Fibroblast of lung (primary cell): Measurements from ENCODE around the gene DHRS7.

Experiments used
- CTCF ChIP-seq, 2 donors: IDR thresholded peaks in 1 of 2; conservative IDR thresholded peaks in 1 of 2; 1 replicate in 1 of 2; 2 replicates in 1 of 2; pipeline ENCODE4 v1.5.1; 2011 to 2012; ENCODE audit warnings: low read length in 2 of 2, control low read depth in 1 of 2, inconsistent platforms in 1 of 2, low read depth in 1 of 2, mild to moderate bottlenecking in 1 of 2
- EZH2 ChIP-seq: IDR thresholded peaks from 2 replicates; pipeline ENCODE4 v1.5.1; 2012; ENCODE audit warnings: low read length, control low read depth, mild to moderate bottlenecking; ENCODE audit errors: missing control alignments

GRCh38 chr14:60101786-60102185, 63.4 kb downstream of the DHRS7 start:
- no peak for TF ChIP-seq CTCF (conservative IDR thresholded peaks at IDR 0.05 in 1 of 2, IDR thresholded peaks at IDR 0.05 in 1 of 2; ENCODE audit: low read depth in 1 of 2, low read length in 2 of 2)
- TF ChIP-seq EZH2: no peak
